Rectal smooth muscle tissue (tissue), 1 donor: ENCODE results near the gene EOLA1.
A peak's percentile ranks its signal among the peaks of the same experiment; 100 is the strongest.
"Not testable (repeated sequence)": the region's sequence is repeated elsewhere in the genome, so short reads cannot be mapped to it uniquely, and the experiment has no call there.

Experiments used
- H3K27ac ChIP-seq: one replicate; pipeline ENCODE4 v1.7.0; 2013; ENCODE audit warnings: low read depth, low read length, inconsistent platforms
- H3K27me3 ChIP-seq: one replicate; pipeline ENCODE4 v1.7.0; 2013; ENCODE audit warnings: low read length; ENCODE audit not compliant: control insufficient read depth, insufficient read depth
- H3K36me3 ChIP-seq: one replicate; pipeline ENCODE4 v1.7.0; 2013; ENCODE audit warnings: low read length; ENCODE audit not compliant: control insufficient read depth, insufficient read depth
- H3K4me1 ChIP-seq: one replicate; pipeline ENCODE4 v1.7.0; 2013; ENCODE audit warnings: low read length; ENCODE audit not compliant: control insufficient read depth, insufficient read depth
- H3K4me3 ChIP-seq: one replicate; pipeline ENCODE4 v1.7.0; 2013; ENCODE audit warnings: low read length
- H3K9ac ChIP-seq: one replicate; pipeline ENCODE4 v1.7.0; 2013; ENCODE audit warnings: low read length

Gene EOLA1

GRCh38 chrX:149540621-149541520 lies at the start of gene EOLA1:
TSS of gene EOLA1 (plus strand) at chrX:149541012. CDS start at chrX:149545631, 4,619 bp downstream.
- Histone ChIP-seq H3K9ac (peak within 1 kb of the TSS; percentile 29), H3K27me3 (no peaks in the 10 kb centered on the region), H3K4me1 (no peaks in the 10 kb centered on the region), H3K36me3 (no peaks in the 10 kb centered on the region), H3K4me3 (peak within 1 kb of the TSS; percentile 71), H3K27ac (peak within 1 kb of the TSS; percentile 88)

- Histone ChIP-seq H3K4me1 (no peaks in the 10 kb centered on the region), H3K9ac (no peak overlapping the region), H3K27ac (no peak overlapping the region), H3K36me3 (peaks cover 21% of the 10 kb centered on the region), H3K27me3 (no peaks in the 10 kb centered on the region), H3K4me3 (no peak overlapping the region)
These were observed 49.0 kb upstream of the EOLA1 start for GRCh38 chrX:149491812-149492211.

GRCh38 chrX:149493567-149494562 lies 46.9 kb upstream of the EOLA1 start:
- Histone ChIP-seq H3K4me3 (no peak overlapping the region), H3K36me3 (peaks cover 27% of the 10 kb centered on the region), H3K27ac (no peak overlapping the region), H3K4me1 (no peaks in the 10 kb centered on the region), H3K27me3 (no peaks in the 10 kb centered on the region), H3K9ac (no peak overlapping the region)

- Histone ChIP-seq H3K9ac (no peak overlapping the region), H3K36me3 (peaks cover 31% of the 10 kb centered on the region), H3K27ac (no peak overlapping the region), H3K4me3 (no peak overlapping the region), H3K4me1 (no peaks in the 10 kb centered on the region), H3K27me3 (no peaks in the 10 kb centered on the region)
These were observed 45.8 kb upstream of the EOLA1 start for GRCh38 chrX:149494844-149495565.

GRCh38 chrX:149495573-149496071 lies 45.2 kb upstream of the EOLA1 start:
- Histone ChIP-seq H3K27ac (no peak overlapping the region), H3K36me3 (peaks cover 30% of the 10 kb centered on the region), H3K9ac (no peak overlapping the region)

GRCh38 chrX:149497054-149497453 lies 43.8 kb upstream of the EOLA1 start:
- no peak overlapping the region for H3K27ac ChIP-seq
- peaks cover 23% of the 10 kb centered on the region for H3K36me3 ChIP-seq
- no peaks in the 10 kb centered on the region for H3K27me3 ChIP-seq

More at GRCh38 chrX:149495573-149496071, 45.2 kb upstream of the EOLA1 start:
- H3K4me1 ChIP-seq, result no peaks in the 10 kb centered on the region
- H3K4me3 ChIP-seq, result no peak overlapping the region
- no peaks in the 10 kb centered on the region for H3K27me3 ChIP-seq

GRCh38 chrX:149497626-149498025 lies 43.2 kb upstream of the EOLA1 start:
- Histone ChIP-seq H3K4me3 (no peak overlapping the region), H3K9ac (no peak overlapping the region), H3K4me1 (no peaks in the 10 kb centered on the region), H3K27ac (no peak overlapping the region), H3K27me3 (no peaks in the 10 kb centered on the region), H3K36me3 (peaks cover 25% of the 10 kb centered on the region)

More at GRCh38 chrX:149497054-149497453, 43.8 kb upstream of the EOLA1 start:
- H3K9ac ChIP-seq, result no peak overlapping the region
- no peaks in the 10 kb centered on the region for H3K4me1 ChIP-seq
- H3K4me3 ChIP-seq, result no peak overlapping the region

- H3K4me1 ChIP-seq, result no peaks in the 10 kb centered on the region
- peaks cover 25% of the 10 kb centered on the region for H3K36me3 ChIP-seq
These were observed 42.0 kb upstream of the EOLA1 start for GRCh38 chrX:149498767-149499166.

GRCh38 chrX:149499766-149500165 lies 41.0 kb upstream of the EOLA1 start:
- no peaks in the 10 kb centered on the region for H3K27me3 ChIP-seq
- no peak overlapping the region for H3K27ac ChIP-seq
- no peak overlapping the region for H3K4me3 ChIP-seq
- no peak overlapping the region for H3K9ac ChIP-seq
- peaks cover 23% of the 10 kb centered on the region for H3K36me3 ChIP-seq
- no peaks in the 10 kb centered on the region for H3K4me1 ChIP-seq

More at GRCh38 chrX:149498767-149499166, 42.0 kb upstream of the EOLA1 start:
- Histone ChIP-seq H3K27me3 (no peaks in the 10 kb centered on the region), H3K27ac (no peak overlapping the region), H3K4me3 (no peak overlapping the region), H3K9ac (no peak overlapping the region)

GRCh38 chrX:149502923-149503322 lies 37.9 kb upstream of the EOLA1 start:
- H3K27me3 ChIP-seq, H3K4me3 ChIP-seq, H3K9ac ChIP-seq, H3K27ac ChIP-seq, H3K4me1 ChIP-seq: not testable (repeated sequence)
- H3K36me3 ChIP-seq, result peaks cover 15% of the 10 kb centered on the region

- peak overlapping the region; percentile 4 for H3K4me3 ChIP-seq
- not testable (repeated sequence) for H3K27ac ChIP-seq, H3K9ac ChIP-seq
These were observed 37.4 kb upstream of the EOLA1 start for GRCh38 chrX:149503446-149503845.

More at GRCh38 chrX:149503446-149503845, 37.4 kb upstream of the EOLA1 start:
- H3K4me1 ChIP-seq, H3K27me3 ChIP-seq: not testable (repeated sequence)
- peaks cover 11% of the 10 kb centered on the region for H3K36me3 ChIP-seq
